Kidney (tissue), 14 donors: Measurements from ENCODE around the gene PRKRA. TPM values are rescaled to one million over a fixed set of nuclear protein-coding genes. Genes with fewer than 3 reads are reported as not detected.

Experiments used
- DNase-seq, 5 donors: peaks; one replicate each; pipeline ENCODE4 v3.0.0-alpha.2; 2013 to 2020
- FAIRE-seq: peaks from 2 replicates; lab custom pipeline; 2012; peaks lifted over from hg19 to GRCh38; lab: Jason Lieb, UNC
- H3K27ac ChIP-seq, 2 donors: one replicate each; pipeline ENCODE4 v1.7.0; 2013; ENCODE audit warnings: low read depth in 2 of 2, low read length in 2 of 2, inconsistent platforms in 1 of 2
- H3K27me3 ChIP-seq: one replicate; pipeline ENCODE4 v1.7.1; 2013; ENCODE audit warnings: low read length, inconsistent platforms; ENCODE audit not compliant: control insufficient read depth, insufficient read depth
- H3K36me3 ChIP-seq, 3 donors: one replicate each; pipeline versions ENCODE4 v1.7.0 to v1.7.1; 2013; ENCODE audit warnings: low read length in 3 of 3, control low read depth in 1 of 3, inconsistent platforms in 1 of 3; ENCODE audit not compliant: insufficient read depth in 3 of 3, control insufficient read depth in 2 of 3
- H3K4me1 ChIP-seq, 3 donors: one replicate each; pipeline versions ENCODE4 v1.7.0 to v1.7.1; 2013; ENCODE audit warnings: low read length in 3 of 3, inconsistent platforms in 1 of 3, low read depth in 1 of 3; ENCODE audit not compliant: control insufficient read depth in 2 of 3, insufficient read depth in 2 of 3
- H3K4me3 ChIP-seq, 3 donors: one replicate each; pipeline versions ENCODE4 v1.7.0 to v1.8.1; 2013; ENCODE audit warnings: low read length in 3 of 3, control low read depth in 1 of 3, inconsistent platforms in 1 of 3
- H3K9ac ChIP-seq, 3 donors: one replicate each; pipeline versions ENCODE4 v1.7.0 to v1.7.1; 2013; ENCODE audit warnings: low read length in 3 of 3, control low read depth in 1 of 3, inconsistent platforms in 1 of 3
- H3K9me3 ChIP-seq, 3 donors: one replicate each; pipeline versions ENCODE4 v1.7.0 to v1.7.1; 2013; ENCODE audit warnings: low read length in 3 of 3, control low read depth in 1 of 3, inconsistent platforms in 1 of 3; ENCODE audit not compliant: control insufficient read depth in 2 of 3, insufficient read depth in 1 of 3
- intact Hi-C: fragments of 100-400 bp; cut with DNase I; formaldehyde crosslinking; loops from one replicate; pipeline ENCODE4 v1.11.1; 2022
- polyA plus RNA-seq: library from polyadenylated mRNA; stranded (reverse); fragments of 350-450 nt; fragmentation: Illumina TruSeq; extraction: RNeasy Lipid Tissue Mini Kit (QIAGEN cat#74804); gene quantifications from one replicate; pipeline ENCODE4 v1.2.3, GENCODE V29; 2014; ENCODE audit warnings: low read depth, low replicate concordance; ENCODE audit not compliant: insufficient read depth
- total RNA-seq: library from RNA; stranded (reverse); fragmentation: NEBNext Ultra II Directional; extraction: Animal tissue kit (Norgen Biotek cat#: 25700); gene quantifications from one replicate; pipeline ENCODE4 v1.2.1, GENCODE V29; 2021
- TF ChIP-seq, protein P1 (sequence below): IDR thresholded peaks from 3 replicates; pipeline ENCODE4 v1.5.1; 2012; ENCODE audit warnings: mild to moderate bottlenecking, moderate library complexity, borderline replicate concordance; ENCODE audit not compliant: insufficient read depth; ENCODE audit errors: extremely low read depth
- donor health status: control.
- donor health status: control.
- donor health status: control.
- donor health status: control.
- donor health status: control.
- donor health status: DM: yes; HTN: yes; CAD: no.
- donor health status: Normal renal cell carcinoma (clear cell type).

Gene PRKRA
- total and polyA plus RNA-seq, 2 donors from 2014 or later = 42.6 to 43.0 TPM

DNA sequence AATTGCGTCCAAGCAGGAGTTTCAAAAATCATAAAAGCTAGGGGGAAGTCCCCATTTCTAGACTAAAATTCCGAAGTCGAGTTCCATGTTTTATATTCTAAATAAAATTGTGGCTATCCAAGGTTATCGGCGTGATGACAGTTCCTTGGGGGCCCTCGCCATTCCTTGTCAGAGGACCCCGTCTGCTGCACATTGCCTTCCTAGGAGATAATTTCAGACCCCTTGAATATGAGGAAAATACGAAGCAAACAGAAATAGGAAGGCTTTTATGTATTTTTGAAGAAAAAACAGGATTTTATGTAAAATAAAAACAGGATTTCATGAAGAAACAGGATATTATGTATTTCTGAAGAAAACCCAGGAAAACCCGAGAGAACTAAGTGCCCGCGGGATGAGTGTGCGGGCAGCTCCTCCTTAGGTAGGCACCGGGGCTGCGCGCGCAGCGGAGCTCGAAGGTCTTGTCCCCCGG, 28.8 kb upstream of the PRKRA start:
- peak overlapping the region in 1 of 3 donors; percentile 36 for H3K9ac ChIP-seq
- peaks cover 0 to 23% (median 12%) of the 10 kb centered on the region in 3 donors for H3K4me1 ChIP-seq
- H3K27ac ChIP-seq = peak overlapping the region; percentile 79 to 93
- intact Hi-C loops = no loop called here
- H3K9me3 ChIP-seq = no peaks in the 10 kb centered on the region
- FAIRE-seq (no peak), DNase-seq (no peak)
- TF ChIP-seq, protein P1, sequence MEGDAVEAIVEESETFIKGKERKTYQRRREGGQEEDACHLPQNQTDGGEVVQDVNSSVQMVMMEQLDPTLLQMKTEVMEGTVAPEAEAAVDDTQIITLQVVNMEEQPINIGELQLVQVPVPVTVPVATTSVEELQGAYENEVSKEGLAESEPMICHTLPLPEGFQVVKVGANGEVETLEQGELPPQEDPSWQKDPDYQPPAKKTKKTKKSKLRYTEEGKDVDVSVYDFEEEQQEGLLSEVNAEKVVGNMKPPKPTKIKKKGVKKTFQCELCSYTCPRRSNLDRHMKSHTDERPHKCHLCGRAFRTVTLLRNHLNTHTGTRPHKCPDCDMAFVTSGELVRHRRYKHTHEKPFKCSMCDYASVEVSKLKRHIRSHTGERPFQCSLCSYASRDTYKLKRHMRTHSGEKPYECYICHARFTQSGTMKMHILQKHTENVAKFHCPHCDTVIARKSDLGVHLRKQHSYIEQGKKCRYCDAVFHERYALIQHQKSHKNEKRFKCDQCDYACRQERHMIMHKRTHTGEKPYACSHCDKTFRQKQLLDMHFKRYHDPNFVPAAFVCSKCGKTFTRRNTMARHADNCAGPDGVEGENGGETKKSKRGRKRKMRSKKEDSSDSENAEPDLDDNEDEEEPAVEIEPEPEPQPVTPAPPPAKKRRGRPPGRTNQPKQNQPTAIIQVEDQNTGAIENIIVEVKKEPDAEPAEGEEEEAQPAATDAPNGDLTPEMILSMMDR = no peak
- H3K27me3 ChIP-seq = no peaks in the 10 kb centered on the region
- H3K36me3 ChIP-seq = no peaks in the 10 kb centered on the region
- H3K4me3 ChIP-seq = peak overlapping the region; percentile 31 to 97 (median 59)

GRCh38 chr2:178479275-178479616, 28.3 kb upstream of the PRKRA start:
- peak overlapping the region; percentile 86 to 99 (median 97) for H3K4me3 ChIP-seq
- H3K27ac ChIP-seq = peak overlapping the region; percentile 93 to 96
- no peaks in the 10 kb centered on the region for H3K27me3 ChIP-seq
- FAIRE-seq = no peak
- TF ChIP-seq, protein P1 = no peak
- H3K36me3 ChIP-seq = no peaks in the 10 kb centered on the region
- DNase-seq = no peak
- no peaks in the 10 kb centered on the region for H3K9me3 ChIP-seq
- peak overlapping the region in 2 of 3 donors; percentile 90 to 99 for H3K9ac ChIP-seq
- H3K4me1 ChIP-seq = peaks cover 0 to 23% (median 7%) of the 10 kb centered on the region in 3 donors
- intact Hi-C loops = no loop called here

DNA sequence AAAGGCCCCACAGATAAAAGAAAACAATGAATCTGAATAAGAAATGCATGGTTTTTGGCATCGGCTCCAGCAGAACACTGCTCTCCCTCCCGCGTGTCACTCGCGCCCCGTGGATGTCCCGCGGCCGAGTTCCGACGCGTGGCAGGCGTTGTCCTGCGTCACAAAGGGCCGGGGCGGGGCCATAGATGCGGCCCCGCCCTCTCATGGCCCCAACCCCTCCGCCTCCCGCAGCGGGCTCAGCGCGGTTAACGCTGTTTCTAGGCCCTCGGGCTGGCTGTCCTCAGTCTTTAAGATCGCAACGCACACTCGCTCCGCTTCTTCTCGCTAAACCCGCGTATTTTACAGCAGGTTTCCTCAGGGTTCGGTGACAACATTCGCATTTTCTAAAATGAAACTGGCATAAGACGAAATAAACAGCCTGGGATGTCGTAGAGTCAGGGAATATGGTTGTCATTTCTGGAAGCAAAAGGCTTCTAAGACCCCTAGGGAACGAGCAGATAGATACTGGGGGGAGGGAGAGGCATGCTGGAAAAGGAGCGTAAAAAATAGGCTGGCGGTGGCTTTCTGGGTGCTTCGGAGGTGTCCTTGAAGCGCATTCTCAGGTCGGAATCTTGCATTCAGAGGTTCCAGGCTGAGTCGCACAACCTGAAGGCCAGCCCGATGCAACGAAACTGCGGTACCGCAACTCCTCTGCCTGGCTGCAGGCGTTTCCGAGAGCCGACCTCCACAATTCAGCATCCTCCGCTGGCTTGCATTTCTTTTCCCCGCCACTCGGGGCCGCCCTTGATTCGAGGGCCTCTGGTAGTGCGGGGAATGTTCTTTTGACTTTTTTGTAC, 27.7 kb upstream of the PRKRA start, which contains the start of gene FKBP7:
Gene FKBP7, minus strand, starts transcription at position 162 of the 836 bp plus-strand sequence. Its CDS starts 101 bp downstream, at position 61.
- no peak for FAIRE-seq
- peak within 1 kb of the TSS; percentile 86 to 99 (median 97) for H3K4me3 ChIP-seq
- TF ChIP-seq, protein P1 = peak; percentile 55

More for the DNA sequence above, 27.7 kb upstream of the PRKRA start, which contains the start of gene FKBP7:
- Histone ChIP-seq H3K9ac (peak within 1 kb of the TSS; percentile 75 to 99 (median 90)), H3K9me3 (no peaks in the 10 kb centered on the region), H3K27ac (peak within 1 kb of the TSS; percentile 93 to 96), H3K27me3 (no peaks in the 10 kb centered on the region), H3K36me3 (no peaks in the 10 kb centered on the region), H3K4me1 (peaks cover 0 to 23% (median 7%) of the 10 kb centered on the region in 3 donors)
- intact Hi-C loops = no loop called here
- DNase-seq = peak; percentile 85 to 95 (median 94)
